Esophagus muscularis mucosa (tissue), 2 donors: ENCODE data around the gene CACNB4.

ENCODE experiments used
- POLR2A ChIP-seq: fragments of 450-650 bp; IDR thresholded peaks from one replicate; pipeline ENCODE4 v1.6.1; 2017; ENCODE audit warnings: antibody characterized with exemption, moderate library complexity, mild to moderate bottlenecking, low read depth
- POLR2AphosphoS5 ChIP-seq, 2 donors: sonication (generic); formaldehyde crosslinking; IDR thresholded peaks; one replicate each; pipeline ENCODE4 v1.6.1; 2017; ENCODE audit warnings: antibody characterized with exemption in 2 of 2

DNA sequence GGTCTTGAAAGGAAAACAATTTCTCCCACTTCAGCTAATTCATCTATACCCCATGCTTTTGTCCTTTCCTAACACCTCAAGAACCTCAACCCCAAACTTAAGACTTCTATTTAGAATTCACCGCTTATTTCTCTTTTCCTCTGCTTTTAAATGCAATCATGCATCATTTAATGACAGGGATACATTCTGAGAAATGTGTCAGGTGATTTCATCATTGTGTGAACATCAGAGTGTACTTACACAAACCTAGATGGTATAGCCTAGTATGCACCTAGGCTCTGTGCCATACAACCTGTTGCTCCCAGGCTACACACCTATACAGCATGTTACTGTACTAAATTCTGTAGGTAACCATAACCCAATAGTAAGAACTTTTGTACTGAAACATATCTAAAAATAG lies 293.5 kb downstream of the CACNB4 start:
- TF ChIP-seq POLR2A (no peak), POLR2AphosphoS5 (IDR thresholded peaks at IDR 0.05) (no peak)
